ENCODE results near the gene PIANP.

Gene PIANP

GRCh38 chr12:6703631-6704030 is 3.0 kb upstream of the PIANP start:
- no peak for DNase-seq (ENCODE audit: low read depth, low spot score)
- no peak overlapping the region for H3K4me3 ChIP-seq (ENCODE audit: low read depth, low read length)
- in situ Hi-C loops (cut with HindIII; ENCODE audit: low sequenced_read_pairs) = no loop called here
- TF ChIP-seq CTCF (IDR thresholded peaks at IDR 0.05; ENCODE audit: low read depth, low read length) = no peak

DNA sequence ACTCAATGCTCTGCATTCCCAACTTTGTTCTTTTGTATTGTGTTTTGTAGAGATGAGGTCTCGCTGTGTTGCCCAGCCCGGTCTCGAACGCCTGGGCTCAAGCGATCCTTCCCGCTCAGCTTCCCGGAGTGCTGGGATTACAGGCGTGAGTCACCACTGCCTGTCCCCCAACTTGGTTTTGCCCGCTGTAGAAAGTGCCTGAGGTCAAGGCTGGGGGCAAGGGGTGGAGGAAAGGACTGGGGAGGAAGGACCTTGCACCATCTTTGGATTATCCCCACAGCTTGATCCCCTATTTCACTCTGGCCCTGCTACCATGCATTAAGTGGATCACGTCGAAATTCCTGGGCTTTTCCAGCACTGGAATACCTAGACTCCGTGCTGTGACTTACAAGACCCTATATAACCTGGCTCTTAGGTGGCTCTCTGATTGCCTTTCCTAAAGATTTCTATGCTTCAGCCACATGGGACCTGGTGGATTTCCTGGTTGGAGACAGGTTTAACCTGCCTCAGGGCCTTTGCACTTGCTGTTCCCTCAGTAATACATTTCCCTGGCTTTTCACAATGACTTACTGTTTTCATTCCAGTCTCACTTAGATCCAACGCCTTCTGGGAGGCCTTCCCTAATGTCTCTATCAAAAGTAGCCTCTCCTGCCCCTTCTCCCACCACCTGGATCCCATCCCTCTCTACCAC is 608 bp upstream of the PIANP start:
- H3K4me3 ChIP-seq (ENCODE audit: low read depth, low read length) = peak overlapping the region; percentile 31
- in situ Hi-C loops (cut with HindIII; ENCODE audit: low sequenced_read_pairs) = no loop called here
- no peak for TF ChIP-seq CTCF (IDR thresholded peaks at IDR 0.05; ENCODE audit: low read depth, low read length)
- DNase-seq (ENCODE audit: low read depth, low spot score) = no peak

- no peak for TF ChIP-seq CTCF (IDR thresholded peaks at IDR 0.05; ENCODE audit: low read depth, low read length)
- no peak for DNase-seq (ENCODE audit: low read depth, low spot score)
- in situ Hi-C loops (cut with HindIII; ENCODE audit: low sequenced_read_pairs) = no loop called here
- peak overlapping the region; percentile 42 for H3K4me3 ChIP-seq (ENCODE audit: low read depth, low read length)
These were observed 498 bp downstream of the PIANP start for GRCh38 chr12:6699989-6700645.

- peak overlapping the region; percentile 42 for H3K4me3 ChIP-seq (ENCODE audit: low read depth, low read length)
- in situ Hi-C loops (cut with HindIII; ENCODE audit: low sequenced_read_pairs) = no loop called here
- DNase-seq (ENCODE audit: low read depth, low spot score) = no peak
- TF ChIP-seq CTCF (IDR thresholded peaks at IDR 0.05; ENCODE audit: low read depth, low read length) = no peak
These were observed 1.2 kb downstream of the PIANP start for GRCh38 chr12:6699259-6699988.

DNA sequence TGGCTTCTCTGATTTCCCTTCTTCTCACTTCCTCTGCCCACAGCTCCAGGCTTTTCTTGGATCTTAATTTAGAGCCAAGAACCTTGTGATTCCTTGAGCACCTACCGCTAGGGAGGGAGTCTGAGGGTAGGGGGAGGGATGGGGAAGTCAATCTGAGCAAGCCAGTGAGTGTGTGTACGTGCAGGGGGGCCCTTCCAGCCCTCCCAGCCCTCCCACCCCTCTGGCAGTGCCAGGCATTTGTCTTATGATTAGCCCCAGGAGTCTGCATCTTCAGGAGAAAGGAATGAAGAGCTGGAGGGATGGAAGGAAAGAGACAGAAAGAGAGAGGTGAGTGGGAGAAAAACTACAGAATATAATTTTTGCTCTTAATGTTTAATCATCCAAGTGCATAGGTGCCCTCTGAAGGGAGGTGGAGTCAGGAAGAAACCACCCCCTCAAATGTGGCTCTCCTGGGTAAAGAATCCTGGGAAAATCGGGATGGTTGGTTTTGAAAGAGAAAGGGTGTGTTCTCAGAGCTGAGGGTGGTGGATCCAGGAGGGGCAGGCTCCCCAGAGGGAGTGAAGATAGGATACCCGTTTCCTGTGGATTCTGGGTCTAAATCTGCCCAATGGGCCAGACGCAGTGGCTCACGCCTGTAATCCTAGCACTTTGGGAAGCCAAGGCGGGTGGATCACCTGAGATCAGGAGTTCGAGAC is 2.1 kb downstream of the PIANP start:
- TF ChIP-seq CTCF (IDR thresholded peaks at IDR 0.05; ENCODE audit: low read depth, low read length) = no peak
- in situ Hi-C loops (cut with HindIII; ENCODE audit: low sequenced_read_pairs) = no loop called here
- no peak overlapping the region for H3K4me3 ChIP-seq (ENCODE audit: low read depth, low read length)
- no peak for DNase-seq (ENCODE audit: low read depth, low spot score)

- TF ChIP-seq CTCF (IDR thresholded peaks at IDR 0.05; ENCODE audit: low read depth, low read length) = peak; percentile 74
- peak; percentile 45 for DNase-seq (ENCODE audit: low read depth, low spot score)
- H3K4me3 ChIP-seq (ENCODE audit: low read depth, low read length) = no peak overlapping the region
- in situ Hi-C loops (cut with HindIII; ENCODE audit: low sequenced_read_pairs) = no loop called here
These were observed 2.8 kb downstream of the PIANP start for GRCh38 chr12:6697584-6698351.
